Medulla oblongata (tissue), 1 donor: Measurements from ENCODE around the gene NECAB2.

Experiments used
- DNase-seq: peaks from one replicate; pipeline ENCODE4 v3.0.0-alpha.2; 2015; ENCODE audit errors: extremely low spot score

NECAB2 gene

GRCh38 chr16:83967838-83968305 is at the start of gene NECAB2:
Gene NECAB2, plus strand, starts transcription at chr16:83968244. Its CDS starts 405 bp downstream, at chr16:83968649.
- DNase-seq, result peak; percentile 40

GRCh38 chr16:83920894-83921491 is 47.1 kb upstream of the NECAB2 start:
- no peak for DNase-seq

- DNase-seq, result no peak
These were observed 44.3 kb upstream of the NECAB2 start for GRCh38 chr16:83923581-83924365.

- DNase-seq, result no peak
These were observed 43.4 kb upstream of the NECAB2 start for GRCh38 chr16:83924686-83925085.

GRCh38 chr16:83925095-83925905 is 42.7 kb upstream of the NECAB2 start:
- no peak for DNase-seq

- no peak for DNase-seq
These were observed 41.9 kb upstream of the NECAB2 start for GRCh38 chr16:83925957-83926725.

GRCh38 chr16:83926726-83927397 is 41.2 kb upstream of the NECAB2 start:
- peak; percentile 31 for DNase-seq

GRCh38 chr16:83928341-83929055 is 39.5 kb upstream of the NECAB2 start:
- no peak for DNase-seq

GRCh38 chr16:83929811-83930555 is 38.1 kb upstream of the NECAB2 start:
- DNase-seq, result no peak

- DNase-seq, result no peak
These were observed 37.1 kb upstream of the NECAB2 start for GRCh38 chr16:83930730-83931500.

- no peak for DNase-seq
These were observed 36.5 kb upstream of the NECAB2 start for GRCh38 chr16:83931556-83931955.

- DNase-seq, result no peak
These were observed 35.7 kb upstream of the NECAB2 start for GRCh38 chr16:83932304-83932703.

- no peak for DNase-seq
These were observed 34.9 kb upstream of the NECAB2 start for GRCh38 chr16:83932955-83933673.

- no peak for DNase-seq
These were observed 34.0 kb upstream of the NECAB2 start for GRCh38 chr16:83933885-83934683.

- no peak for DNase-seq
These were observed 33.4 kb upstream of the NECAB2 start for GRCh38 chr16:83934684-83934977.

GRCh38 chr16:83935005-83935857 is 32.8 kb upstream of the NECAB2 start:
- no peak for DNase-seq

- DNase-seq, result no peak
These were observed 32.2 kb upstream of the NECAB2 start for GRCh38 chr16:83935858-83936255.
